H9 (cell line): Measurements from ENCODE around the gene NECTIN4. TPM values are rescaled to one million over a fixed set of nuclear protein-coding genes. Genes with fewer than 3 reads are reported as not detected.

ENCODE experiments used
- DNase-seq: peaks from one replicate; pipeline ENCODE4 v3.0.0-alpha.2; 2017
- H2AFZ ChIP-seq: one replicate; pipeline ENCODE4 v1.6.1; 2013; ENCODE audit warnings: mild to moderate bottlenecking, low read length, control low read depth, moderate library complexity
- H2AK5ac ChIP-seq: 2 replicates; pipeline ENCODE4 v1.6.1; 2013; ENCODE audit warnings: low read length, control low read depth, mixed read lengths; ENCODE audit not compliant: insufficient read length
- H2BK120ac ChIP-seq: one replicate; pipeline ENCODE4 v1.6.1; 2013; ENCODE audit warnings: low read depth, mild to moderate bottlenecking, low read length, control low read depth, inconsistent platforms; ENCODE audit not compliant: poor library complexity, severe bottlenecking
- H2BK12ac ChIP-seq: 2 replicates; pipeline ENCODE4 v1.6.1; 2013; ENCODE audit warnings: low read length, control low read depth, mixed read lengths, low read depth; ENCODE audit not compliant: insufficient read length
- H2BK15ac ChIP-seq: 2 replicates; pipeline ENCODE4 v1.6.1; 2013; ENCODE audit warnings: low read depth, low read length, control low read depth
- H2BK20ac ChIP-seq: one replicate; pipeline ENCODE4 v1.6.1; 2013; ENCODE audit warnings: low read depth, mild to moderate bottlenecking, low read length, control low read depth, inconsistent platforms; ENCODE audit not compliant: poor library complexity, severe bottlenecking
- H2BK5ac ChIP-seq: 2 replicates; pipeline ENCODE4 v1.6.1; 2013; ENCODE audit warnings: low read length, control low read depth, mixed read lengths; ENCODE audit not compliant: insufficient read length
- H3K14ac ChIP-seq: 2 replicates; pipeline ENCODE4 v1.6.1; 2013; ENCODE audit warnings: low read length, control low read depth; ENCODE audit not compliant: insufficient read depth
- H3K18ac ChIP-seq: 2 replicates; pipeline ENCODE4 v1.6.1; 2013; ENCODE audit warnings: low read depth, mild to moderate bottlenecking, mixed read lengths, low read length, control low read depth; ENCODE audit not compliant: insufficient read length
- H3K23ac ChIP-seq: 2 replicates; pipeline ENCODE4 v1.6.1; 2013; ENCODE audit warnings: low read length, control low read depth, mixed read lengths, low read depth; ENCODE audit not compliant: insufficient read length
- H3K23me2 ChIP-seq: 2 replicates; pipeline ENCODE4 v1.6.1; 2013; ENCODE audit warnings: low read depth, mild to moderate bottlenecking, mixed read lengths, low read length, control low read depth; ENCODE audit not compliant: insufficient read length, poor library complexity, severe bottlenecking
- H3K27ac ChIP-seq: 2 replicates; pipeline ENCODE4 v1.5.1; 2013; ENCODE audit warnings: low read length, control low read depth, mixed read lengths, low read depth; ENCODE audit not compliant: insufficient read length
- H3K27me3 ChIP-seq: 2 replicates; pipeline ENCODE4 v1.6.1; 2013; ENCODE audit warnings: low read length, control low read depth, inconsistent platforms; ENCODE audit not compliant: insufficient read depth
- H3K4ac ChIP-seq: 2 replicates; pipeline ENCODE4 v1.6.1; 2013; ENCODE audit warnings: low read depth, mild to moderate bottlenecking, control low read depth, inconsistent platforms, low read length, moderate library complexity
- H3K4me1 ChIP-seq: 2 replicates; pipeline ENCODE4 v1.6.1; 2013; ENCODE audit warnings: low read length, control low read depth, inconsistent platforms; ENCODE audit not compliant: insufficient read depth
- H3K4me2 ChIP-seq: 2 replicates; pipeline ENCODE4 v1.6.1; 2013; ENCODE audit warnings: low read length, control low read depth, mixed read lengths; ENCODE audit not compliant: insufficient read length, insufficient read depth
- H3K56ac ChIP-seq: 2 replicates; pipeline ENCODE4 v1.6.1; 2013; ENCODE audit warnings: low read depth, mild to moderate bottlenecking, mixed read lengths, low read length, control low read depth; ENCODE audit not compliant: insufficient read length
- H3K79me1 ChIP-seq: 2 replicates; pipeline ENCODE4 v1.6.1; 2013; ENCODE audit warnings: low read depth, mild to moderate bottlenecking, moderate library complexity, low read length, control low read depth, inconsistent platforms; ENCODE audit not compliant: insufficient read depth, poor library complexity, severe bottlenecking
- H3K79me2 ChIP-seq: 2 replicates; pipeline ENCODE4 v1.6.1; 2013; ENCODE audit warnings: low read length, control low read depth, inconsistent platforms; ENCODE audit not compliant: insufficient read depth
- H3K9ac ChIP-seq: 2 replicates; pipeline ENCODE4 v1.6.1; 2013; ENCODE audit warnings: low read length, control low read depth, mixed read lengths; ENCODE audit not compliant: insufficient read length; ENCODE audit errors: extremely low read depth
- H3K9me3 ChIP-seq: one replicate; pipeline ENCODE4 v1.6.1; 2013; ENCODE audit warnings: low read depth, low read length, inconsistent platforms; ENCODE audit not compliant: control insufficient read depth
- H3T11ph ChIP-seq: one replicate; pipeline ENCODE4 v1.6.1; 2013; ENCODE audit warnings: mild to moderate bottlenecking, low read length, control low read depth, inconsistent platforms
- H4K20me1 ChIP-seq: one replicate; pipeline ENCODE4 v1.6.1; 2013; ENCODE audit not compliant: control insufficient read depth, insufficient read length, insufficient read depth
- H4K5ac ChIP-seq: 2 replicates; pipeline ENCODE4 v1.6.1; 2013; ENCODE audit warnings: low read depth, mild to moderate bottlenecking, mixed read lengths, low read length, control low read depth; ENCODE audit not compliant: insufficient read length
- H4K8ac ChIP-seq: replicated peaks from 2 replicates; pipeline ENCODE4 v1.6.1; 2013; ENCODE audit warnings: low read length, control low read depth, mixed read lengths, low read depth; ENCODE audit not compliant: insufficient read length
- H4K91ac ChIP-seq: 2 replicates; pipeline ENCODE4 v1.6.1; 2013; ENCODE audit warnings: low read depth, mild to moderate bottlenecking, moderate library complexity, mixed read lengths, low read length, control low read depth; ENCODE audit not compliant: insufficient read length
- H3K27ac Mint-ChIP-seq, 3 experiments: 2 replicates in 2 of 3; 3 replicates in 1 of 3; pipeline ENCODE4 v1.8.0; 2020 to 2021; ENCODE audit warnings: mixed read lengths in 3 of 3, mild to moderate bottlenecking in 1 of 3, moderate library complexity in 1 of 3
- H3K27me3 Mint-ChIP-seq: 2 replicates; pipeline ENCODE4 v1.8.0; 2021; ENCODE audit warnings: low read depth, mild to moderate bottlenecking, moderate library complexity, mixed read lengths
- H3K36me3 Mint-ChIP-seq, 3 experiments: 2 replicates in 2 of 3; 3 replicates in 1 of 3; pipeline ENCODE4 v1.8.0; 2020 to 2021; ENCODE audit warnings: low read depth in 3 of 3, mixed read lengths in 3 of 3; ENCODE audit not compliant: insufficient read depth in 1 of 3
- H3K4me1 Mint-ChIP-seq, 2 experiments: 2 replicates each; pipeline ENCODE4 v1.8.0; 2020; ENCODE audit warnings: mixed read lengths in 2 of 2
- H3K4me3 Mint-ChIP-seq, 2 experiments: 2 replicates in 1 of 2; 3 replicates in 1 of 2; pipeline ENCODE4 v1.8.0; 2020 to 2021; ENCODE audit warnings: mild to moderate bottlenecking in 2 of 2, mixed read lengths in 2 of 2, moderate library complexity in 1 of 2
- H3K9me3 Mint-ChIP-seq, 2 experiments: 2 replicates in 1 of 2; 3 replicates in 1 of 2; pipeline ENCODE4 v1.8.0; 2020; ENCODE audit warnings: mild to moderate bottlenecking in 2 of 2, mixed read lengths in 2 of 2, moderate library complexity in 1 of 2
- CTCF ChIP-seq: fragments of 200-600 bp; sonication (generic); conservative IDR thresholded peaks from 3 replicates; pipeline ENCODE4 v1.8.0; 2021; ENCODE audit warnings: antibody characterized with exemption, mild to moderate bottlenecking
- WGBS: extraction: QIAGEN DNeasy Blood & Tissue Kit; methylation state at CpG from one replicate; pipeline ENCODE4 v1.1.7; 2013; ENCODE audit warnings: missing lambda C conversion rate, low lambda C conversion rate, mixed read lengths; ENCODE audit not compliant: insufficient read length; ENCODE audit errors: extremely low coverage; 5-methylcytosine and 5-hydroxymethylcytosine counted together
- total RNA-seq: library from RNA; stranded (reverse); gene quantifications from 2 replicates; pipeline ENCODE4 v1.2.1, GENCODE V29; 2021

The NECTIN4 gene
- total RNA-seq, 1 experiment from 2014 or later: 0.33 TPM

GRCh38 chr1:161061419-161061818, 27.9 kb downstream of the NECTIN4 start:
- H3K18ac ChIP-seq: no peak overlapping the region
- no peak overlapping the region for H3K23ac ChIP-seq
- no peak for TF ChIP-seq CTCF
- no peaks in the 10 kb centered on the region for H3K9me3 Mint-ChIP-seq
- H2BK120ac ChIP-seq: no peak overlapping the region
- no peak overlapping the region for H3K56ac ChIP-seq
- no peak overlapping the region for H3K14ac ChIP-seq
- H3T11ph ChIP-seq: no peak overlapping the region
- DNase-seq: no peak
- H3K4me2 ChIP-seq: no peak overlapping the region
- peaks cover 8 to 16% of the 10 kb centered on the region in 2 experiments for H3K4me1 Mint-ChIP-seq
- no peak overlapping the region for H3K27ac ChIP-seq
- H3K9ac ChIP-seq: no peak overlapping the region
- no peaks in the 10 kb centered on the region for H3K27me3 ChIP-seq
- H2BK20ac ChIP-seq: no peak overlapping the region
- H3K4me1 ChIP-seq: no peaks in the 10 kb centered on the region; the same call in 1 of the 2 replicates
- no peak overlapping the region for H2BK12ac ChIP-seq
- no peaks in the 10 kb centered on the region for H3K23me2 ChIP-seq
- no peaks in the 10 kb centered on the region for H4K20me1 ChIP-seq
- H3K4me3 Mint-ChIP-seq: no peak overlapping the region
- H3K79me1 ChIP-seq: no peaks in the 10 kb centered on the region
- H3K9me3 ChIP-seq: no peaks in the 10 kb centered on the region
- WGBS: no CpG with 5 or more reads among the region's 4 CpGs
- H3K36me3 Mint-ChIP-seq: no peaks in the 10 kb centered on the region
- H4K5ac ChIP-seq: no peak overlapping the region
- H2AK5ac ChIP-seq: no peak overlapping the region
- no peak overlapping the region for H3K27ac Mint-ChIP-seq
- no peak overlapping the region for H3K4ac ChIP-seq
- H2BK15ac ChIP-seq: no peak overlapping the region
- H2AFZ ChIP-seq: no peak overlapping the region
- H3K79me2 ChIP-seq: no peaks in the 10 kb centered on the region
- no peak overlapping the region for H4K91ac ChIP-seq
- H4K8ac ChIP-seq: no peak overlapping the region
- peaks cover 3% of the 10 kb centered on the region; the same call in 1 of the 2 replicates for H3K27me3 Mint-ChIP-seq
- H2BK5ac ChIP-seq: no peak overlapping the region
